IMR-90 (cell line): ENCODE results near the gene LHPP.

Experiments
- BHLHE40 ChIP-seq: fragments of 150-350 bp; IDR thresholded peaks from 2 replicates; pipeline ENCODE4 v1.6.1; 2016; ENCODE audit warnings: mild to moderate bottlenecking, low read depth, low read length
- CTCF ChIP-seq: conservative IDR thresholded peaks from 2 replicates; pipeline ENCODE4 v1.5.1; 2012; ENCODE audit warnings: mild to moderate bottlenecking, low read depth, low read length, improper control_type of control experiment
- NFE2L2 ChIP-seq: fragments of 150-350 bp; IDR thresholded peaks from 2 replicates; pipeline ENCODE4 v1.6.1; 2016; ENCODE audit warnings: low read depth, mild to moderate bottlenecking, low read length
- SMC3 ChIP-seq: fragments of 150-350 bp; IDR thresholded peaks from 2 replicates; pipeline ENCODE4 v1.6.1; 2016; ENCODE audit warnings: low read depth, mild to moderate bottlenecking, antibody characterized with exemption, low read length, moderate library complexity

GRCh38 chr10:124422742-124423141 is 38.9 kb upstream of the LHPP start:
- TF ChIP-seq CTCF (no peak), BHLHE40 (no peak), NFE2L2 (no peak), SMC3 (no peak)
